LNCaP clone FGC (cell line): Measurements from ENCODE around the gene STK32B.

Experiments used
- DNase-seq: peaks from one replicate; pipeline ENCODE4 v3.0.0-alpha.2; 2011; ENCODE audit warnings: low read depth
- H3K4me3 ChIP-seq: 2 replicates; pipeline ENCODE4 v1.5.1; 2011; ENCODE audit warnings: mild to moderate bottlenecking, low read depth, low read length, control low read depth
- CTCF ChIP-seq: IDR thresholded peaks from 2 replicates; pipeline ENCODE4 v1.5.1; 2012; ENCODE audit warnings: mild to moderate bottlenecking; ENCODE audit not compliant: control insufficient read depth, insufficient read depth; ENCODE audit errors: extremely low read depth

The STK32B gene

GRCh38 chr4:5370286-5370685 lies 319.0 kb downstream of the STK32B start:
- no peak for TF ChIP-seq CTCF
- DNase-seq: no peak
- no peak overlapping the region for H3K4me3 ChIP-seq

DNA sequence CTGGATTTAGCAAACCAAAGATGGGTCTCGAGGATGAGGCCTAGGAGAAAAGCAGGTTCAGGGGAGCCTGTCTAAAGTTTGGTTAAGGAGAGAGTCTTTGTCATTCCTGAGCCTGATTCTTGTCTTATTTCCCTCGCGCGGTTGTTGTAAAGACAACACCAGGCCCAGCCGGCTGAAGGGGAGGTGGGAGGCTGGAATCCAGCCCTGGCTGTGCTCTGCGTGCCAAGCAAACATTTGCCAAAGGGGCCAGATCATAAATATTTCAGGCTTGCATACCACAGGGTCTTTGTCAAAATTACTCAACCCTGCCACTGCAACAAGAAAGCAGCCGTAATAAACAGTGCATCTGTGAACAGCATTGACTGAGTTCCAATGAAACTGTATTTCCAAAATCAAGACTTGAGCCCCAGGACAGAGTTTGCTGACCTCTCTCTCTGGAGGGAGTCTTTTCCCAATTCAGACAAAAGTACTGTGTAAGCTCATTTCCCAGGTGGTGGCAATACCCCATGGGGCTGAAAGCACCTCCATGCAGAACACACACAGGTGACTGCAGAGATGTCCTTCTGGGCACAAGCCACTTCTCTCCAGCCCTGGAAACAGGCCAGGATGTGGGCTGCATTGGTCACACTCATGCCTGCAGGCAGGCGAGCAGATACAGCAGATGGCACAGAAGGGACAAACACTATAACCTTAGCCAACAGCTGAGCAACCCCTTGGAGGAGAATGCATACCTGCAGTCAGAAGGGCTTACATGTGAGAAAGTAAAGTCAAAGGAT lies 320.3 kb downstream of the STK32B start:
- no peak overlapping the region for H3K4me3 ChIP-seq
- TF ChIP-seq CTCF: no peak
- DNase-seq: no peak

DNA sequence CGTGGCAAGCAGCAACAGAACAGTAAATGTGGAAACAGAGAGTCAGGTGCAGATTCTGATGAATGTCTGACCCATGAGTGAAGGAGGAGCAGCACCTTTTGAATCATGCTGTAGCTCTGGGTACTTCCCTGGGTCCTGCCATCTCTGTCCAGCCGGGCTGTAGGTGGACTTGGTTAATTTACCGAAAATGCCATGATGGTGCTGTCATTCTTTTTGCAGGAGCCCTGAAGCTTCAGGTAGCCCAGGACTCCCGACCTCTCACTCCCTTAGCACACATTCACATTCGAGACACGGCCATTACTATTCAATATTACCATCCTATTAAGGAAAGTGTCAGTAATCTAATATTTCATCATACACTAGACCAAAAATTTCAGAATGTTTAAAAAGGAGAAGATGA lies 320.9 kb downstream of the STK32B start:
- no peak overlapping the region for H3K4me3 ChIP-seq
- DNase-seq: no peak
- TF ChIP-seq CTCF: no peak

DNA sequence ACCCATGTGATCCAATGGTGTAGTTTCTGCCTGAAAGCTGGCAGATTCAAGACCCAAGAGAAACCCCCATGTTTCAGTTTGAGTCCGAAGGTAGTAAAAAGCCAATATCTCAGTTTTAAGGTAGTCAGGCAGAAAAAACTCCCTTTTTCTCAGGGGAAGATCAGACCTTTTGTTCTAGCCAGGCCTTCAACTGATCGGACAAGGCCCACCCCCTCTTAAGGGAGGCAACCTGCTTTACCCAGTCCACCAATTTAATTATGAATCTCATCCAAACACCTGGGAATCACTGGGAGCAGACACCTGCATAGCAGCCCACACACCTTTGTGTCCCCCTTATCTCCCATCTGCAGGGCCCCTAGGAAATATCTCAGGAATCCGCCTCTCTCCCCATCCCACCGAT lies 322.0 kb downstream of the STK32B start:
- H3K4me3 ChIP-seq: no peak overlapping the region
- no peak for DNase-seq
- no peak for TF ChIP-seq CTCF

DNA sequence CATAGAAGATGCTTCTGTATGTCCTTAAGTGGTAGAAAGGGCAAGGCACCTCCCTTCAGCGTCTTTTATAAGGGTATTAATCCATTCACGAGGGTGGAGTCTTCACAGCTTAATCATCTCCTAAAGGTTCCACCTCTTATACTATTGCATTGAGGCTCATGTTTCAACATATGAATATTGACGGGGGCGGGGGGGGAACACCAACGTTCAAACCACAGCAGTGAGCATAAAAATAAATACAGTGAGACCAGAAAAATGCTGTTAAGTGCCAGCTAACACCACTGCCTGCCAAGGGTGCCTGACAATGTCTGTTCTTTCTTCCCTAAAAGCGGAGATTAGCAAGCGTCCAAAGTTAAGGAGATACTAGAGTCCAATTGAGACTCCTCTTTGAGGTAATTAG lies 323.3 kb downstream of the STK32B start:
- no peak for TF ChIP-seq CTCF
- H3K4me3 ChIP-seq: no peak overlapping the region
- DNase-seq: no peak

DNA sequence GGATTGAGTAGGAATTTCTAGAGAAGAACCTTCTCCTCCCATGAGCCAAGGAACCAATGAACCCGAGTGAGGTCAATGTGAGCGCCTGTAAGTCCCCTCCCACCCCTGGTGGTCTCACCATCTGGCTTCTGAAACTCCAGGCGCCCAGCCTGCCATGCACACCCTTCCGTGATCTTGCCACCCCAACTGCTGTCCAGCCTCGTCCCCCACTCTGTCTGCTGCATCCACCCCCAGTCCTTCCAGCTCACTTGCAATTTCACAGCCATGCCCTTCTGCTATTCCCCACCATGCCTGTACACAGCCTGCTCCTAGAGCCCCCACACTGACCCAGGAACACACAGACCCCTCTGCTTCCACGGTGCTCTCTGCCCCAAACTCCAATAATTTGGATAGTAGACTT lies 323.7 kb downstream of the STK32B start:
- H3K4me3 ChIP-seq: no peak overlapping the region
- TF ChIP-seq CTCF: no peak
- no peak for DNase-seq

- DNase-seq: no peak
- H3K4me3 ChIP-seq: no peak overlapping the region
Observed at GRCh38 chr4:5376015-5376414, 324.7 kb downstream of the STK32B start.

More at GRCh38 chr4:5376015-5376414, 324.7 kb downstream of the STK32B start:
- no peak for TF ChIP-seq CTCF
